ENCODE results near the gene CYB5D1. TPM values are rescaled to one million over a fixed set of nuclear protein-coding genes. Genes with fewer than 3 reads are reported as not detected.

CYB5D1 gene
- total RNA-seq, 1 donor from 2014 or later, result 9.0 TPM

- peak; percentile 91 for TF ChIP-seq CTCF (IDR thresholded peaks at IDR 0.05; ENCODE audit: insufficient read depth, low read length, severe bottlenecking)
- Histone ChIP-seq H3K27me3 (ENCODE audit: control insufficient read depth, insufficient read depth, low read length) (no peaks in the 10 kb centered on the region), H3K4me3 (ENCODE audit: low read depth, low read length) (peak overlapping the region; percentile 79), H3K36me3 (ENCODE audit: control insufficient read depth, insufficient read depth, low read length) (peaks cover 2% of the 10 kb centered on the region)
- DNase-seq (ENCODE audit: low read depth) (peak; percentile 92), FAIRE-seq (no peak)
These were observed 22.6 kb upstream of the CYB5D1 start for GRCh38 chr17:7834957-7835813.

GRCh38 chr17:7835814-7836595 is 21.8 kb upstream of the CYB5D1 start:
- Histone ChIP-seq H3K27me3 (ENCODE audit: control insufficient read depth, insufficient read depth, low read length) (no peaks in the 10 kb centered on the region), H3K36me3 (ENCODE audit: control insufficient read depth, insufficient read depth, low read length) (peaks cover 5% of the 10 kb centered on the region), H3K4me3 (ENCODE audit: low read depth, low read length) (peak overlapping the region; percentile 79)
- TF ChIP-seq CTCF (IDR thresholded peaks at IDR 0.05; ENCODE audit: insufficient read depth, low read length, severe bottlenecking), result no peak
- DNase-seq (ENCODE audit: low read depth) (peak; percentile 44), FAIRE-seq (no peak)

- H3K36me3 ChIP-seq (ENCODE audit: control insufficient read depth, insufficient read depth, low read length), result peaks cover 5% of the 10 kb centered on the region
- TF ChIP-seq CTCF (IDR thresholded peaks at IDR 0.05; ENCODE audit: insufficient read depth, low read length, severe bottlenecking), result no peak
- no peaks in the 10 kb centered on the region for H3K27me3 ChIP-seq (ENCODE audit: control insufficient read depth, insufficient read depth, low read length)
- FAIRE-seq (peak; percentile 18), DNase-seq (ENCODE audit: low read depth) (peak; percentile 59)
- H3K4me3 ChIP-seq (ENCODE audit: low read depth, low read length), result peak overlapping the region; percentile 79
These were observed 21.0 kb upstream of the CYB5D1 start for GRCh38 chr17:7836596-7837407.

GRCh38 chr17:7837408-7838088 is 20.3 kb upstream of the CYB5D1 start:
- TF ChIP-seq CTCF (IDR thresholded peaks at IDR 0.05; ENCODE audit: insufficient read depth, low read length, severe bottlenecking), result no peak
- Histone ChIP-seq H3K4me3 (ENCODE audit: low read depth, low read length) (peak overlapping the region; percentile 79), H3K27me3 (ENCODE audit: control insufficient read depth, insufficient read depth, low read length) (no peaks in the 10 kb centered on the region), H3K36me3 (ENCODE audit: control insufficient read depth, insufficient read depth, low read length) (peaks cover 5% of the 10 kb centered on the region)
- peak; percentile 25 for DNase-seq (ENCODE audit: low read depth)
- no peak for FAIRE-seq

Measured in bronchial epithelial cell (primary cell).